Activated naive CD4-positive, alpha-beta T cell treated with anti-CD3 and anti-CD28 coated beads, Interleukin-2, amount 50 U/mL, for 16 hours (primary cell): ENCODE results near the gene UBE2E3.
A peak's percentile ranks its signal among the peaks of the same experiment; 100 is the strongest.
"Not testable (repeated sequence)": the region's sequence is repeated elsewhere in the genome, so short reads cannot be mapped to it uniquely, and the experiment has no call there.

ENCODE experiments used
- DNase-seq: peaks from one replicate; pipeline ENCODE4 v3.0.0-alpha.2; 2020

Gene UBE2E3

DNA sequence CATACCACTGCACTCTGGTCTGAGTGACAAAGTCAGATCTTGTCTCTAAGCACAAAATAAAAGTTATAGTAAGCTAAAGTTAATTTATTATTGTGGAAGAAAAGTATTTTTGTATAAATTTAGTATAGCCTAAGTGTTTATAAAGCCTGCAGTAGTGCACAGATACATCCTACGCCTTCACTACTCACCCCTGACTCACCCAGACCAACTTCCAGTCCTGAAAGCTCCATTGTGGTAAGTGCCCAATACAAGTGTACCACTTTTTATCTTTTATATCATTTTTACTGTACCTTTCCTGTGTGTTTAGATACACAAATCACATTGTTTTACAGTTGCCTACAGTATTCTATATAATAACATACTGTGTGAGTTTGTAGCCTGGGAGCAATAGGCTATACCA lies 57.5 kb downstream of the UBE2E3 start:
- DNase-seq: no peak

GRCh38 chr2:181038796-181039195 lies 58.4 kb downstream of the UBE2E3 start:
- DNase-seq: no peak

GRCh38 chr2:181040839-181041238 lies 60.4 kb downstream of the UBE2E3 start:
- not testable (repeated sequence) for DNase-seq

- no peak for DNase-seq
Observed at GRCh38 chr2:181041661-181042060, 61.3 kb downstream of the UBE2E3 start.

DNA sequence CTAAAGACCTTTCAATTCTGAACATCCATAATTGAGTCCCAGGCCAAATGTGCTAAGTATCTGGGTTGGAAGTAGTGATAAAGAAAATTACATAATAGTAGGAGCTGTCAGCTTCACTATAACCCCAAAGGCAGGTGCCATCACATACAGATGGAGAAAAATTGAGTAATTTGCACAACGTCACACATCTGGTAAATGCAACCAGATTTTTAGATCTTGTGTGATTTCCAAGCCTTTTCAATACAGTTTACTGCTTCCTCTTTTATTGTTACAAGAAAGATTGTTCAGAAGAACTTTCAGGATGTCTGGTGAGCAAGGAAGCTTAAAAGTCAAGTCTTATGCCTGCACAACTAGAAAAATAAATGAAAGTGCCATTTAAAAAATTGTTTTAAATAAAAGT lies 62.3 kb downstream of the UBE2E3 start:
- DNase-seq: no peak

GRCh38 chr2:181046833-181047232 lies 66.4 kb downstream of the UBE2E3 start:
- no peak for DNase-seq

DNA sequence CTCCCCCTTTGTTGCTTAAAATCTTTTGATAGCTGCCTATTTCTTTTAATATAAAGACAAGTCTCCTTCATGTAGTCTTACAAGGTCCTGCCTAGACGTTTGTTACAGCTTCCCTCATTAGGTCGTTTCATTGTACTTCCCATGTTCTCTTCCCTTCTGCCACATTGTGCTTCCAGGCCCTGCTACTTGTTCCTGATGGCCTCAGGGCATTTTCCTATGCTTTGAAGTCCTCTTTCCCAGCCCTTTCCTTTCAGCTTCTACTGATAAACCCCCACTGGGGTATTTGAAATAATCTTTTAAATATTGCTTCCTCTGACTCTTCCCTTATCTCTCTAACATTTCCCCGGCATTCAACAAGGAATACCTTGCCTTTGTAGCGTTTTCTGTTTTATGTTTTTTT lies 67.4 kb downstream of the UBE2E3 start:
- no peak for DNase-seq

- no peak for DNase-seq
Observed at GRCh38 chr2:181051861-181052522, 71.6 kb downstream of the UBE2E3 start.

DNA sequence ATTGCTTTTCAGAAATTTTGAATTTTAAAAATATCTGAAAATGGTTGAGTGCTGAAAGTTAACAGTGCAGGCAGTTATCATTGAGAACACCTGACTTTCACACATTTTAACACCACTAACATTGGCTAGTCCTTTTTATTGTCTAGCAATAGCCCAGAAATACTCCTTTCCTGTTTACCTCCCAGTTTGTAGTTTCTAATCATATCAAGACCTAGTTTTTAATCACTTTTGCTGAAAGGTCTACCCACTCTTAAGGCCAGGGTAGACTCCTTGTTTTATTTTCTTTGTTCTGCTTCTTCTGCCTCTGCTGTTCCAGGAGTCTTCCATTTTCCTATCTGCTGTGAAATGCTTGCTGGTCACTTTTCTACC lies 72.1 kb downstream of the UBE2E3 start:
- no peak for DNase-seq

- no peak for DNase-seq
Observed at GRCh38 chr2:181054256-181054655, 73.9 kb downstream of the UBE2E3 start.

- no peak for DNase-seq
Observed at GRCh38 chr2:181054843-181055242, 74.4 kb downstream of the UBE2E3 start.

DNA sequence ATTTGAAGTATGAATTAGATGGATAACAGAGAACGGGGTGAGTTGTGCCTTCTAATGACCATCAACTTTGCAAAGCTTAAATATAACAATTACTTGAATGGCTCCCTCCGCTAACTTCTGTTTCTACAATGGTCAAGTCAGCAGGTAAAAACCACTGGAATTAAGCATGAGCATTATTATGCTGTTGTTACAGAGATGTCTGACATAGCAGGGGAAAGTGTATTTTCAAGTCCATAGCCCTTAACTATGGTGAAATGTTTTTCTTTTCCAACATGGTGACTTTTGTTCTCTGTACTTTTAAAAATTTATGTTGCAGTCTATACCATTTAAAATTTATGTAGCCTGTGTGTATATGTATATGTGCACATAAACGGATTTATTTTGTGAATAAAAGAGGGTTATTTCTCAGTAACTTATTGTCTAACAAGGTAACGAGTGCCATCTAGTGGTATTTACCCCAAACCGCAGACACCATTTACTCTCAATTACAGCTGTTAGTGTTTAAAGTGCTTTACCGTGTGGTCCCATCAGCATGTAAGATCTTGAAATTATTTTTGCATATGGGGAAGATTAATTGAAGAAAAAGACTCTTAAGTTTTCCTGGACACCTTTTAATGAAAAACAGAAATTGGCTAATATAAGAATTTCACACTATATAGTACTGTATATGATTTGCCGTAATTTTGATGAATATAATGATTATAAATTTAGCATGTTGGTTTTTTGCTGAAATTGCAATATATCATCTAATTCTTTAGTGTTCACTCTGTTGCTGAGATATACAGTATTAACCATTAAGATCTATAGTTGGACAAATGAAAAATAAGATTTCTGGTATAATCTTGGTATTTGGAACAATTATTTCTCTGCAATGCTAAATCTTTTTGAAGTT lies 78.2 kb downstream of the UBE2E3 start:
- DNase-seq: peak; percentile 32

- no peak for DNase-seq
Observed at GRCh38 chr2:181063696-181064095, 83.3 kb downstream of the UBE2E3 start.

DNA sequence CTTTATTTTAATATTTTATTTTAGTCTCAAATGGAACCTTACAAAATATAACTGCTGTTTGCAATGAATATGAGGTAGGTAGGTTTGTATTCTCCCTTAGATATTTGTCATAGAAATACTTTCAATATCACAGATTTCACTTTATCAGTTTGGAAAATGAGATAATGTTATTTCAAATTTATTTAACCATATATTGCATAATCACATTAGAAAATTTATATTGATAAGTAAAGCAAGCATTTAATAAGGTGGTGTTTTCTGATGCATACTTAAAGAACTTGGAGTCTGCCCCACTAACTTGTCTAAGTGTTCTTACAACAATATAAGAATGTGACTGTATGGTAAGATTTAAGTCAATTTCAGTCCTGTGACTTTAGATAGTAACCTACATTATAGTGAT lies 85.1 kb downstream of the UBE2E3 start:
- no peak for DNase-seq

GRCh38 chr2:181066333-181066732 lies 85.9 kb downstream of the UBE2E3 start:
- DNase-seq: no peak

- no peak for DNase-seq
Observed at GRCh38 chr2:181070119-181070835, 89.9 kb downstream of the UBE2E3 start.

DNA sequence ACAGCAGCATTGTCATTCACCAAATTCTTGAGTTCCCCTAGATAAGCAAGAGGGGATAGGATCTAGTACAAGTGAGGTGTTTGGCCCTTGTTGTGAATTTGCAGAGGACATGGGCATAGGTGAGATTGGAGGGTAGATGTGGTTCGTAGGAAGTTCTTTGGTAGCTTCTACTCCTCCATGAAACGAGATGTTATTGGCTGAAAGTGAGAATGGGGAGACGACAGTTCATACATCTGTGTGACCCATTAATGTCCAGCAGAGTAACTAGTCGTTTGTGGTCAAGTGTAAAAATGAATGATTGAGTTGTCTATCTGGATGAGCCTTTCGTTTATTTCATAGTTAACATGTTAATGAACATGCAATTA lies 90.4 kb downstream of the UBE2E3 start:
- no peak for DNase-seq

- no peak for DNase-seq
Observed at GRCh38 chr2:181072486-181073235, 92.3 kb downstream of the UBE2E3 start.

DNA sequence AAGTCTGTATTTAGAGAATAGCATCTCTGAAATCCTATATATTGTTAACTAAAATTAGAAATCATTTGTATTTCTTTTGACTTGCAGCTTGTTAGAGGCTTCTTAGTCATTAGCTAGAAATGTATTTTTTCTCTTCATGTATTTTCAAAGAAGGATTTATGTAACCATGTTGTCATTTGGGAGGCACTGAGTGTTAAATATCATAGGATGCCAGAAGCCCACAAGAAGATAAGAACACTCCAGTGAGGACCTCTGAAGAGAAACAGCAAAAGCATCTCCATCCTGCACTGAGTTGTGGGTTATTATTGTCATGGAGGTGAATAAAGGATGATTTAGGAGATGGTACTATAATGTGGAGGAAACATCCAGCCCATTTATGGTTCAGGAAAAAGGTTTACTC lies 93.5 kb downstream of the UBE2E3 start:
- no peak for DNase-seq

- DNase-seq: no peak
Observed at GRCh38 chr2:181074457-181074856, 94.1 kb downstream of the UBE2E3 start.

DNA sequence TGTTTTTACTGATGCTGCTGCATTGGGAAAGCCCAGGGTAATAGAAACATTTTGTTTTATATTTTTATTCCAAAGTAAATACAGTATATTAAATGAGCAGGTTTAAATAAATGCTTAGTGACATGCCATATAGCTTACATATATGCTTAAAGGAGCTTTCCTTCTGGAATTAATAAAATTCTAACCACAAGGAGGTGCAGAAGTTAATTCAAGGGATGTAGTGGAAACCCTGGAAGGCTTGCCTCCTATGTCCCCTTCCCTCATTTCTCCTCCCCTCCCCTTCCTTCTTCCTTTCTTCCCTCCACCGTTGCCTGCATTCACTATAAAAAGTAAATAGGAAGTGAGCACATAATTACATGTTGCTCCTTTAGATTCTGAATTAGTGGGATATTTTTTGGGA lies 96.3 kb downstream of the UBE2E3 start:
- DNase-seq: no peak

GRCh38 chr2:181077128-181077709 lies 96.8 kb downstream of the UBE2E3 start:
- DNase-seq: no peak

DNA sequence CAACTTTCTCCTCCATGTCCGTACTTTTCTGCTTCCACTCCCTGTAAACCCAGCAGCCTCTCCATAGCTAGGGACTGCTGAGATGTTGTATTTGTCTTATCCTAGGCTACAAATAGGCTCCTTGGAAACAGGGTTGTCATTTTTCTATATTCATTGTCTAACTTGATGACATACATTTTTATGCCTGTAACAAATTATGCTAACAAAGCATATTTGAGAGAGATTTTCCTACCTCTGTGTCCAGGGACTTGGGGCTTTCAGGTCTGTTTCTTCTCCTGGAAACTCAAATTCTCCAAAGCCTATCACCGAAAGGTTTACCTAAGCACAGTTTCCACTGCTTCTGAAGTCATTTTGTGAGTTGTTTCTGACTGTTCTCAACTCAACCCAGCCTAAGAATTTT lies 102.7 kb downstream of the UBE2E3 start:
- no peak for DNase-seq
